SIG-M5 (cell line): ENCODE measurements around the gene PRKN.
"Not testable (repeated sequence)": the region's sequence is repeated elsewhere in the genome, so short reads cannot be mapped to it uniquely, and the experiment has no call there.

Source experiments
- DNase-seq: peaks from one replicate; lab custom pipeline; 2025; lab: John Stamatoyannopoulos, UW

The PRKN gene

GRCh38 chr6:161353208-161353613 is 1374.4 kb downstream of the PRKN start:
- DNase-seq = no peak

- no peak for DNase-seq
Observed at GRCh38 chr6:161351858-161352257, 1375.7 kb downstream of the PRKN start.

GRCh38 chr6:161349886-161350285 is 1377.7 kb downstream of the PRKN start:
- DNase-seq = no peak

GRCh38 chr6:161348628-161348994 is 1379.0 kb downstream of the PRKN start:
- DNase-seq = no peak

GRCh38 chr6:161347988-161348627 is 1379.5 kb downstream of the PRKN start:
- DNase-seq = no peak

GRCh38 chr6:161347125-161347524 is 1380.4 kb downstream of the PRKN start:
- DNase-seq = no peak

- no peak for DNase-seq
Observed at GRCh38 chr6:161346717-161347116, 1380.8 kb downstream of the PRKN start.

- no peak for DNase-seq
Observed at GRCh38 chr6:161344626-161345025, 1382.9 kb downstream of the PRKN start.

GRCh38 chr6:161342039-161342438 is 1385.5 kb downstream of the PRKN start:
- no peak for DNase-seq

- DNase-seq = no peak
Observed at GRCh38 chr6:161341638-161342037, 1385.9 kb downstream of the PRKN start.

GRCh38 chr6:161338015-161338414 is 1389.6 kb downstream of the PRKN start:
- no peak for DNase-seq

GRCh38 chr6:161336479-161336878 is 1391.1 kb downstream of the PRKN start:
- DNase-seq = no peak

- no peak for DNase-seq
Observed at GRCh38 chr6:161333410-161333809, 1394.2 kb downstream of the PRKN start.

- DNase-seq = not testable (repeated sequence)
Observed at GRCh38 chr6:161331402-161332081, 1396.0 kb downstream of the PRKN start.

- DNase-seq = no peak
Observed at GRCh38 chr6:161327360-161327953, 1400.1 kb downstream of the PRKN start.

GRCh38 chr6:161319231-161319630 is 1408.3 kb downstream of the PRKN start:
- no peak for DNase-seq

GRCh38 chr6:161318456-161318855 is 1409.1 kb downstream of the PRKN start:
- no peak for DNase-seq

- DNase-seq = no peak
Observed at GRCh38 chr6:161316531-161316930, 1411.0 kb downstream of the PRKN start.

- not testable (repeated sequence) for DNase-seq
Observed at GRCh38 chr6:161315246-161315917, 1412.2 kb downstream of the PRKN start.

- not testable (repeated sequence) for DNase-seq
Observed at GRCh38 chr6:161314541-161315245, 1412.9 kb downstream of the PRKN start.

GRCh38 chr6:161313940-161314509 is 1413.5 kb downstream of the PRKN start:
- no peak for DNase-seq

- DNase-seq = not testable (repeated sequence)
Observed at GRCh38 chr6:161313475-161313874, 1414.1 kb downstream of the PRKN start.
